ENCODE measurements around the gene CD2.

DNA sequence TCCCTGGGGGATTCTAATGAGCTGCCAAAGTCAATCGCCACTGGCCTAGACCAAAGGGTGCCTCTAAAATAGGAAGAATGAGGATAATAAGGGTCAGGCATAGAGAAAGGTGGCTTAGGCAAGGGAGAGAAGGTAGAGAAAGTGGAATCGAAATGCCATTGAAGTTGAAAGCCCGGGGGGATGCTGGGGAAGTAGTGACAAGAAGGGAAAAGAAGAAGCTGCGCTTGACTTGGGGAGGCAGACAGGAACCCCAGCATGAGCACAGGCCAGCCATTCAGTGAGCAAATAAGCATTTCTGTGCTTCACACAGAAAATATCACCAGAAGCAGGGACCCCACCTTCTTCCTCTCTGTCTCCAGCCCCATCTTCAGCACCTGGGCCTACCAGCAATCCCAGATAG lies 1.5 kb downstream of the CD2 start:
- TF ChIP-seq, protein P1, sequence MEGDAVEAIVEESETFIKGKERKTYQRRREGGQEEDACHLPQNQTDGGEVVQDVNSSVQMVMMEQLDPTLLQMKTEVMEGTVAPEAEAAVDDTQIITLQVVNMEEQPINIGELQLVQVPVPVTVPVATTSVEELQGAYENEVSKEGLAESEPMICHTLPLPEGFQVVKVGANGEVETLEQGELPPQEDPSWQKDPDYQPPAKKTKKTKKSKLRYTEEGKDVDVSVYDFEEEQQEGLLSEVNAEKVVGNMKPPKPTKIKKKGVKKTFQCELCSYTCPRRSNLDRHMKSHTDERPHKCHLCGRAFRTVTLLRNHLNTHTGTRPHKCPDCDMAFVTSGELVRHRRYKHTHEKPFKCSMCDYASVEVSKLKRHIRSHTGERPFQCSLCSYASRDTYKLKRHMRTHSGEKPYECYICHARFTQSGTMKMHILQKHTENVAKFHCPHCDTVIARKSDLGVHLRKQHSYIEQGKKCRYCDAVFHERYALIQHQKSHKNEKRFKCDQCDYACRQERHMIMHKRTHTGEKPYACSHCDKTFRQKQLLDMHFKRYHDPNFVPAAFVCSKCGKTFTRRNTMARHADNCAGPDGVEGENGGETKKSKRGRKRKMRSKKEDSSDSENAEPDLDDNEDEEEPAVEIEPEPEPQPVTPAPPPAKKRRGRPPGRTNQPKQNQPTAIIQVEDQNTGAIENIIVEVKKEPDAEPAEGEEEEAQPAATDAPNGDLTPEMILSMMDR (conservative IDR thresholded peaks at IDR 0.05): no peak
- no peak for TF ChIP-seq ZFX (IDR thresholded peaks at IDR 0.05)

Measured in C4-2B (cell line).